ENCODE data around the gene N4BP2L2. TPM values are rescaled to one million over a fixed set of nuclear protein-coding genes. Genes with fewer than 3 reads are reported as not detected.

N4BP2L2 gene
- total and polyA plus RNA-seq, 2 of the 8 experiments (the other 6 are each of a cell fraction or from before 2014, with no cell fraction given), result 14.6 to 67.6 TPM

DNA sequence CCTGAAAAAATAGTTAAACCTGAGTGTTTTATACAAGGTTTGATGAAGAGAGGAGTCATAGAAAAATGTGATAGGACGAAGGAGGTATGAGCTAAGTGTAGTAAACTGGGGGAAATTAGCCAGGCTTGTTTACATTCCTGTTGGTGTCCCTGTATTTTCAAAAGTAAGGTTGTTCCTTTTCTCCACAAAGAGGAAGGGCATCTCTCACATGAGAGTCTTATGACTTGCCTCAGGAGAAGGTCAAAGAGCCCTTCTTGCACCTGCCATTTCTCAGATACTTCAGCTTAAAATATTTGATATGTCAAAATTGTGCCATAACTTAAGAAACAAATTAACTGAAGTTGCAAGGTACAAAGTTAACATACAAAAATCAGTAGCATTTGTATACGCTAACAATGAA lies 3.6 kb upstream of the N4BP2L2 start:
- TF ChIP-seq EGR1 (IDR thresholded peaks at IDR 0.05; ENCODE audit: borderline replicate concordance, low read depth, low read length) (no peak), POLR2A (IDR thresholded peaks at IDR 0.05; ENCODE audit: control extremely low read depth in 1 of 2, low read depth in 2 of 2, low read length in 2 of 2) (no peak), SIRT6 (IDR thresholded peaks at IDR 0.05; ENCODE audit: low read length) (no peak), POU5F1 (IDR thresholded peaks at IDR 0.05; ENCODE audit: low read depth, low read length) (no peak), CTBP2 (IDR thresholded peaks at IDR 0.05; ENCODE audit: borderline replicate concordance, insufficient read depth, insufficient read length, low read length) (no peak), SRF (IDR thresholded peaks at IDR 0.05; ENCODE audit: low read depth, low read length) (no peak)
- Histone ChIP-seq H3K23me2 (ENCODE audit: low read depth, low read length) (no peaks in the 10 kb centered on the region; the same call in 1 of the 2 replicates), H2BK5ac (ENCODE audit: low read depth, low read length) (no peak overlapping the region), H3K4ac (replicated peaks; ENCODE audit: insufficient read length, low read depth, low read length) (no peak overlapping the region), H3K23ac (ENCODE audit: insufficient read length) (no peak overlapping the region), H2BK15ac (ENCODE audit: low read length) (no peak overlapping the region), H2AK5ac (ENCODE audit: low read depth, low read length) (no peak overlapping the region), H3K27ac (ENCODE audit: low read depth, low read length) (no peak overlapping the region), H3K14ac (ENCODE audit: insufficient read length) (no peak overlapping the region), H2AFZ (ENCODE audit: low read length) (no peak overlapping the region), H3K27me3 (replicated peaks in 1 of 4; ENCODE audit: control insufficient read depth in 3 of 4, extremely low read depth in 1 of 4, insufficient read depth in 3 of 4, low read length in 3 of 4) (no peaks in the 10 kb centered on the region), H4K5ac (ENCODE audit: insufficient read length, low read depth, low read length) (no peak overlapping the region), H2BK12ac (ENCODE audit: low read depth, low read length) (no peak overlapping the region), H2BK120ac (replicated peaks; ENCODE audit: low read depth, low read length) (no peak overlapping the region), H3K79me2 (ENCODE audit: control insufficient read depth in 1 of 2, insufficient read depth in 2 of 2, low read length in 2 of 2) (peaks cover 0 to 6% of the 10 kb centered on the region in 2 experiments; a peak in 2 of 4 replicates), H3K4me1 (replicated peaks in 1 of 4; ENCODE audit: control insufficient read depth in 3 of 4, insufficient read depth in 4 of 4, low read length in 3 of 4) (no peaks in the 10 kb centered on the region; a peak in 1 of 7 replicates), H3K36me3 (ENCODE audit: control insufficient read depth in 2 of 4, insufficient read depth in 4 of 4, low read length in 3 of 4) (no peaks in the 10 kb centered on the region), H4K91ac (replicated peaks; ENCODE audit: insufficient read length, low read length) (no peak overlapping the region), H3K4me3 (ENCODE audit: extremely low read depth in 1 of 4, insufficient read depth in 2 of 4, low read depth in 3 of 4, low read length in 4 of 4) (no peak overlapping the region), H4K8ac (ENCODE audit: extremely low read depth, insufficient read depth, low read length) (no peak overlapping the region), H4K20me1 (replicated peaks in 1 of 2; ENCODE audit: control insufficient read depth in 1 of 2, insufficient read depth in 2 of 2, low read length in 2 of 2) (no peaks in the 10 kb centered on the region), H3K56ac (replicated peaks; ENCODE audit: insufficient read length, low read depth, low read length) (no peak overlapping the region), H2BK20ac (ENCODE audit: low read length) (no peak overlapping the region), H3K18ac (ENCODE audit: extremely low read depth, low read length) (no peak overlapping the region), H3K79me1 (ENCODE audit: low read depth, low read length) (no peaks in the 10 kb centered on the region), H3K9ac (replicated peaks in 1 of 4; ENCODE audit: extremely low read depth in 1 of 4, low read depth in 3 of 4, low read length in 3 of 4) (no peak overlapping the region), H3K4me2 (ENCODE audit: insufficient read depth in 1 of 2, low read depth in 2 of 2, low read length in 2 of 2) (no peak overlapping the region), H3K9me3 (ENCODE audit: insufficient read depth in 2 of 2, low read depth in 1 of 2, low read length in 1 of 2) (no peaks in the 10 kb centered on the region)
- DNase-seq (ENCODE audit: low read depth in 1 of 2, low spot score in 2 of 2) (no peak), FAIRE-seq (no peak)
- WGBS, 2 experiments (ENCODE audit: extremely low coverage in 1 of 2, insufficient coverage in 1 of 2, insufficient read length in 1 of 2, insufficient replicate concordance in 2 of 2, low coverage in 1 of 2, low lambda C conversion rate in 2 of 2, missing lambda C conversion rate in 1 of 2), result 92% methylated on average over 2 of the region's 2 CpGs; no CpG with 5 or more reads in 1 of the 2 experiments
- CTCF ChIA-PET (ENCODE audit: partially characterized antibody), result no interaction called here
- POLR2A ChIA-PET (ENCODE audit: partially characterized antibody), result no interaction called here
